Measurements from ENCODE around the gene HOXB3.

The HOXB3 gene

GRCh38 chr17:48565022-48565554 is 25.0 kb downstream of the HOXB3 start:
- no peak overlapping the region for H3K4me3 ChIP-seq (ENCODE audit: low read length)
- DNase-seq (ENCODE audit: low read depth), result no peak
- TF ChIP-seq CTCF (IDR thresholded peaks at IDR 0.05; ENCODE audit: insufficient read depth, low read depth, low read length, missing control alignments), result no peak

GRCh38 chr17:48564188-48565021 is 25.6 kb downstream of the HOXB3 start:
- no peak for TF ChIP-seq CTCF (IDR thresholded peaks at IDR 0.05; ENCODE audit: insufficient read depth, low read depth, low read length, missing control alignments)
- H3K4me3 ChIP-seq (ENCODE audit: low read length), result no peak overlapping the region
- DNase-seq (ENCODE audit: low read depth), result no peak

- H3K4me3 ChIP-seq (ENCODE audit: low read length), result no peak overlapping the region
- no peak for DNase-seq (ENCODE audit: low read depth)
- TF ChIP-seq CTCF (IDR thresholded peaks at IDR 0.05; ENCODE audit: insufficient read depth, low read depth, low read length, missing control alignments), result no peak
Observed at GRCh38 chr17:48563867-48564187, 26.2 kb downstream of the HOXB3 start.

GRCh38 chr17:48563385-48563838 is 26.6 kb downstream of the HOXB3 start:
- TF ChIP-seq CTCF (IDR thresholded peaks at IDR 0.05; ENCODE audit: insufficient read depth, low read depth, low read length, missing control alignments), result no peak
- no peak overlapping the region for H3K4me3 ChIP-seq (ENCODE audit: low read length)
- DNase-seq (ENCODE audit: low read depth), result no peak

- no peak for DNase-seq (ENCODE audit: low read depth)
- no peak overlapping the region for H3K4me3 ChIP-seq (ENCODE audit: low read length)
- no peak for TF ChIP-seq CTCF (IDR thresholded peaks at IDR 0.05; ENCODE audit: insufficient read depth, low read depth, low read length, missing control alignments)
Observed at GRCh38 chr17:48562934-48563333, 27.1 kb downstream of the HOXB3 start.

- no peak overlapping the region for H3K4me3 ChIP-seq (ENCODE audit: low read length)
- no peak for TF ChIP-seq CTCF (IDR thresholded peaks at IDR 0.05; ENCODE audit: insufficient read depth, low read depth, low read length, missing control alignments)
- no peak for DNase-seq (ENCODE audit: low read depth)
Observed at GRCh38 chr17:48561884-48562810, 27.9 kb downstream of the HOXB3 start.

All from epithelial cell of esophagus (primary cell).